PC-9 (cell line): ENCODE measurements around the gene MTX1.

Experiments used
- CTCF ChIP-seq: fragments of 200-600 bp; sonication (generic); conservative IDR thresholded peaks from 2 replicates; pipeline ENCODE4 v1.6.1; 2017; ENCODE audit warnings: mixed run types, antibody characterized with exemption, mild to moderate bottlenecking, moderate library complexity
- EZH2 ChIP-seq: fragments of 200-600 bp; sonication (generic); IDR thresholded peaks from 2 replicates; pipeline ENCODE4 v1.8.0; 2017; ENCODE audit warnings: antibody characterized with exemption, low read depth

GRCh38 chr1:155226188-155226909 is 17.9 kb downstream of the MTX1 start:
- TF ChIP-seq EZH2 (no peak), CTCF (peak; percentile 73)
